ENCODE data around the gene APLP1.
"Not testable (repeated sequence)": the region's sequence is repeated elsewhere in the genome, so short reads cannot be mapped to it uniquely, and the experiment has no call there.

Gene APLP1

DNA sequence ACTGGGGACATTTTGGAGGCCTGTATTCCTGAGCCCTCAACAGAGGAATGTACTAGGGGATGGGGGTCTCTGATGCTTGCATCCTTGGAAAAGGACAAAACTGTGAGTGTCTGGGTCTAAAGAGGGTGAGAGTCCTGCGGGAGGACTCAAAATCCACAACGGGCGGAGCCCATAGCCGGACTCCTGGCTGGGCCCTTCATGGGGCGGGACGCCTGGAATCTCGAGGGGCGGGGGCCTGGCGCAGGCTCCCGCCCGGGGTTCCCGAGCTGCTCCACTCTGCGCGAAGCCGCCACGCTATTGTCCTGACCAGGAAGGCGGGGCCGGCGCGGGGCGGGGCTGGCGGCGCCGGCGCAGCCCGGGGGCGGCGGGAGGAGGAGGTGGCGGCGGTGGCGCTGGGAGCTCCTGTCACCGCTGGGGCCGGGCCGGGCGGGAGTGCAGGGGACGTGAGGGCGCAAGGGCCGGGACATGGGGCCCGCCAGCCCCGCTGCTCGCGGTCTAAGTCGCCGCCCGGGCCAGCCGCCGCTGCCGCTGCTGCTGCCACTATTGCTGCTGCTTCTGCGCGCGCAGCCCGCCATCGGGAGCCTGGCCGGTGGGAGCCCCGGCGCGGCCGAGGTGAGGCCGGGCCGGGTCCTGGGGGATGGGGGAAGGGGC is at the start of gene APLP1:
Gene APLP1, plus strand, starts transcription at position 403 of the 651 bp plus-strand sequence. Its CDS starts 63 bp downstream, at position 466.
- DNase-seq = peak; percentile 24

DNA sequence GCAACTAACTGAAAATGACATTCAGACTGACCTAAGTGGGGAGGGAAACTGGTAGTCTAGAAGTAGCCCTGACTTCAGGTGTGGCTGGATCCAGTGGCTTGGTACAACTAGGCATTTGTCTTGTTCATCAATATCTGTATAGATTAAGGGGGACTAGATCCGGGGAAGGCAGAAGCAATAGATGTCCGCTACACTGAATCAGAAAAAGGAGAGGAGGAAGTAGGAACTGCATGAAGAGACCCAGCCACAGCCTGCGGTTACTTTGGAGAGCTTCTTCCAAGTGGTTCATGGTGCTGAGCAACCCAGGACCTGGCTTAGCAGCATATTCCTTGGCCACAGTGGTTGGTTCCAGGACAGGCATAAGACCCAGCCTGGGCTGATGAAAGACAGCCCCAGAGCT is 45.8 kb upstream of the APLP1 start:
- DNase-seq = no peak

DNA sequence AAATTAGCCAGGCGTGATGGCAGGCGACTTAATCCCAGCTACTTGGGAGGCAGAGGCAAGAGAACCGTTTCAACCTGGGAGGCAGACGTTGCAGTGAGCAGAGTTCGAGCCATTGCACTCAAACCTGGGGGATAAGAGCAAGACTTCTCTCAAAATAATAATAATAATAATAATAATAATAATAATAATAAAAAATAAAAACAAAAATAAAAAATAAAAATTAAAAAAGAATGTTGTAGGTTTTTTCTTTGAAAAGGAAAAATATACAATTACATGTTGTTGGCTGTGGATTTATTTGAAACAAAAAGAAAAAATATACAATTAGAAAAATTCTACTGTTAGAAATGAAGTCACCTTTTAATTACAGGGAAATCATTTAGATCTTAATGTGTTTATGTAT is 44.2 kb upstream of the APLP1 start:
- DNase-seq = no peak

DNA sequence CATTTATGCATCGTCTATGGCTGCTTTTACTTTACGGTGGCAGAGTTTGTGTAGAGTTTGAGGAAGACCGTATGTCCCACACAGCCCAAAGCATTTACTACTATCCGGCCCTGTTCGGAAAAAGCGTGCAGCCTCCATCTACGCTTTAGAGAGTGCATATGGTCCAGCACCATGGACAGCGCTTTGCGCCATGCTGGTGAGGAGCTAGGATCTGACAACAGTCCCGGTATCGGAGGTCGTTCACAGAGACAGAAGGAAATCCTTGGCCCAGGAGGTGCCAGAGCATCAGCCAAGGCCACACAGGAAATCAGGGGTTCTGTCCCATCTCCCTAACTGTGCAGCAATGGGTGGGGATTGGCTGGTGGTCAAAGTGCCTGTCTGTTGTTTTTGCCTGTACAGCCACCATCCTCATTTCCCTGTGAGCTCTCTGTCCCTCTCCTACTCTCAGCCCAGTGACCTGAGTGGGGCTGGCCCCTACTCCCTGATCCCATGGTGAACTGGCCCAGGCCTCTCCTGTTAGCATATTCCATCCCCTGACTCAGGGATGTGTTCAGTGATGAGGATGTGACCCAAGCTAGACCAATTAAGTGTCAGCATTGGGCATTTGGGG is 39.6 kb upstream of the APLP1 start:
- DNase-seq = peak; percentile 28

DNA sequence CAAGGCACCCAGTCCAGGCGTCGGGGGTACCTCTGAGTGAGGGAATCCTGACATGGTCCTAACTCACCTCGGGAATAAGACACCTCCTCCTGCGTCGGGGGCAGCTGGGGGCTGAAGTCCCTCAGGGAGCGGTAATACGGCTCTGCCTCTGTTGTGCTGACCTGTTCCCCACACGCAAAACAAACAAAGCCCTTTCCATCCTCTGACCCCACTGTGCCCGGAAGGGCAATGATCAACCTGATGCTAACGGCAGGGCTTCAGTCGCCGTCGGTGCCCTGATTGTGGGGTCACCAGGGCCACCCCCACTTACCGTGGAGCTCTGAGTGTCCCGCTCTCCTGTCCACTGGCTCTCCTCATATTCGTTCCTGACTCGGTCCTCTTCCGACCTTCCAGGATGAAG is 37.4 kb upstream of the APLP1 start:
- no peak for DNase-seq

DNA sequence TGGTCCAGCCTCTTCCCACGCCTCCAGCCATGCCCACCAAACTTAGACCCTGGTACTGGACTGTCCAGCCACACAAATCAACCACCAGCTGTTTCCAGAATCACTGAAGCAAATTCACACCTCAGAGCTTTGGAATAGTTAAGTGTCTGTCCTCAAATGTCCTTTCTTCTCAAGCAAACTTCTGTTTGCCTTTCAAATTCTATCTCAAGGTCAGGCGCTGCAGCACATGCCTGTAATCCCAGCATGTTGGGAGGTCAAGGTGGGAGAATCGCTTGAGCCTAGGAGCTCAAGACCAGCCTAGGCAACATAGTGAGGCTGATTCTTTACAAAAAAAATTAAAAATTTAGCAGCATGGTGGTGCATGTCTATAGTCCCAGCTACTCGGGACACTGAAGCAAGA is 36.3 kb upstream of the APLP1 start:
- DNase-seq = no peak

DNA sequence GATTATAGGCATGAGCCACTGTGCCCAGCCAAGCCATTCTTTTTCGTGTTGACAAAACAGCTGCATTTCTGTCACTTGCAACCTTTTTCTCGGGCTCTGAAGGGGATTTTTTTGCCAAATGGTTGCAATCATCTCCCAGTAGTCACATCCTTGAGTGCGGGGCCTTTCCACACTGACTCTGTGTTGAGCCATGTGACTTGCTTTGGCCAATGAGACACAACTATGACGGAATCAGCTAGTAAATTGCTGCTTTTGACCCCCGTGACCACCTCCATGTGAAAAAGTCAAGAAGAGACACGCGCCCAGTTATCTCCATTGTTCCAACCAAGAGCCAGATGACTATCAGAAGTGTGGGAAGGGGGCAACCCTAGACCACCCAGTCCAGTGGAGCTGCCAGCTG is 34.4 kb upstream of the APLP1 start:
- no peak for DNase-seq

DNA sequence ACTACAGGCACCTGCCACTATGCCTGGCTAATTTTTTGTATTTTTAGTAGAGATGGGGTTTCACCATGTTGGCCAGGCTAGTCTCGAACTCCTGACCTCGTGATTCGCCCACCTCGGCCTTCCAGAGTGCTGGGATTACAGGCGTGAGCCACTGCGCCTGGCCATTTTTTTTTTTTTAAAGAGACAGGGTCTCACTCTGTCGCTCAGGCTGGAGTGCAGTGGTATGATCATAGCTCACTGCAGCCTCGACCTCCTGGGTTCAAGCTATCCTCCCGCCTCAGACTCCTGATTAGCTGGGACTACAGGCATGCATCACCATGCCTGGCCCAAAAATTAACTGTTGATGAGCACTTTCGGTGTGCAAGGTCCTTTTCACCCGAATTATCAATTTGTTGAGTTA is 32.3 kb upstream of the APLP1 start:
- not testable (repeated sequence) for DNase-seq

DNA sequence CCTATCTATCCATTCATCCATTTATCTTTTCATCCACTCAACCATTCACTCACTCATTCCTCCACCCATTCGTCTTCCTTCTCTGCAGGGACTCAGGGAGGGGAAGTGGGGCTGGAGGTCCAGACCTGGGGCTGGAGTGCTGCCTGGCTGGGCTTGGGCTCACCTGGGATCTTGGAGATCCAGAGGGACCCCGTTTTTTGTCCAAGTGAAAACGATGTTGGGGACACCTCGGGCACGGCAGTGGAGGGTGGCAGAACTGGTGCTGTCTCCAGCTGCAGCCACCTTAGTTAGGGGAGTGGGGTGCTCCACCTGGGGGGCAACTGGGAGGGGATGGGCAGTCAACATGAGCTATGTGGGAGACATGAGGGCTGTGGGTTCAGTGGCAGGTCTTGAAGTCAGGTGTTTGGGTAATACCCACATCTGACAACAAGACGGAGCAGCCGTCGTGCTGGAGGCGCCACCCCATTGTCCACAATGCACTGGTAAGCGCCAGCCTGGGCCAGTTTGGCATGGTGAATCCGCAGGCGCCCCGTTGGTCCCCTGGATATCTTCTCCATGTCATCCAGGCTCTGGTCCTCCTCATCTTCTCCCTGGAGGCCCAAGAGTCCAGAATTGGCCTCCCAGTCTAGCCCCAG is 26.3 kb upstream of the APLP1 start:
- DNase-seq = no peak

DNA sequence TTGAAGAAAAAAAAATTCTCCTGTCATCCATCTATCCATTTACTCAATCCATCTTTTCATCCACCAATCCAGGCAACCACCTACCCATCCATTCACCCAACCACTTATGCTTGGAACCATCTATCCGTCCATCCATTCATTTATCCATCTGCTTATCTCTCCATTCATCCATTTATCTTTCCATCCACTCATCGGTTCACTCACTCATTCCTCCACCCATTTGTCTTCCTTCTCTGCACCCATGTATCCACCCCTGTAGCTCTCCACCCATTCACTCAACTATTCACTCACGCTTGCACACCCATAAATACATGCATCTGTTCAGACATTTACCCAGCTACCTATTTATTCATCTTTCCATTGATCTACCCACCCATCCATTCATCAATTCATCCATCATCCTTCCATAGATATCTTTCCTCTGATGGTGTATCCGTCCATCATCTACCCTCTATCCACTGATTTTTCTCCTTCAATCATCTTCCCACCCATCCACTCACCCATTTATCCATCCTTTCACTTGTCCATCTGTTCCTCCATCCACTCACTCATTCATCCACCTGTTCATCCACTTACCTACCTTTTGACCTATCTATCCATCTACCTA is 25.6 kb upstream of the APLP1 start:
- no peak for DNase-seq

DNA sequence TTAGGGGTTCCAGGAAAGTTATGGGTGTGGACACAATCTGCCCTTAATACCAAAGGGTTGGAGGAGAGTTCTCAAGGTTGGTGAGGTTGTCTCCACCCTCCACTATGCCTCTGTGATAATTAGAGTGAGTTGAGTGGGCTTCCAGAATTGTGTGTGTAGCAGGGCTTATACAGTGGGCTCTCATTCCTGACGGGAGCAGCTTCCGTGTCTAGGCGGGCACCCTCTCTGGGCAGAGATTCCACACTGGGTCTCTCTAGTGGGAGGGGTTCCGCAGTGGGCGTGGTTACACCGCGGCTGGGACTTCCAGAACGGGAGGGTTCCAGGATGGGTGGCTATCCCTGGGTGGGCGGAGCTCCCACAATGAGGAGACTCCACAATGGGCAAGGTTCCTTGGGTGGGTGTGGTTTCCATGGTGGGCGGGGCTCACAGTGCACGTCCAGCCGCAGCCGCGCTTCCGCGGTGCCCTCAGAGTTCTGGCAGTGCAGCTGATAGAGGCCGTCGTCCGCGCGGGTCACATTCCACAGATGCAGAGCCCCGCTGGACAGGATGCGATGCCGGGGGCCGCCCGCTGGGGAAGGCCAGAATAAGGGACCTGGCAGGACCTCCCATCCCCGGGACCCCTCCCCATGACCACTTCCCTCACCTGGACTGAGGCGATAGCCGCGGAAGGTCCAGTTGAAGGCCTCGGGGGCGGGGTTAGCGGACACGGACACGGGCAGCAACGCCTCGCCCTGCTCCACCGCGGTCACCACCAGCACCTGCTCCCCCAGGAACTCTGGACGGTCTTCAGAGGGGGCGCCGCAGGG is 24.5 kb upstream of the APLP1 start:
- no peak for DNase-seq

DNA sequence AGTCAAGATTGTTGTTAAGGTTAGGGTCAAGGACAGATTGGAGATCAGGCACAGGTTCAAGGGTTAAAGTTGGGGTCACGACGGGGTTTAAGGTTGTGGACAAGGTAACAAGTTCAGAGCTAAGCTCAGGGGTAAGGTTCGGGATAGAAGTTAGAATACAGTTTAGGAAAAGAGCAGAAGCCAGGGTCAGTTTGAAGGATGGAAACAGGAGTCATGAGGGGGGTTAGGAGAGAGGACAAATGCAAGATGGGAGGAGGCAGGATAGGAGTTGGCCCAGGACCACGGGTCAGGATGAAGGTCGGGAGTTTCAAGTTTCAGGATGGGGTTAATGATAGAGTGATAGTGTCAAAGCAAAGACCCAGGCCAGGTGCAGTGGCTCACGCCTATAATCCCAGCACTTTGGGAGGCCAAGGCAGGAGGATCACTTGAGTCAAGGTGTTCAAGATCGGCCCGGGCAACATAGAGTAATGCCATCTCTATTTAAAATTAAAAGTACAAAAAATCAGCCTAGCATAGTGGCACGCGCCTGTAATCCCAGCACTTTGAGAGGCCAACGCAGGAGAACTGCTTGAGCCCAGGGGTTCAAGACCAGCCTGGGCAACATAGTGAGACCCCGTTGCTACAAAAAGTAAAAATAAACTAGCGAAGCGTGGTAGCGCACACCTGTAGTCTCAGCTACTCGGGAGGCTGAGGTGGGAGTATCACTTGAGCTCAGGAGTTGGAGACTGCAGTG is 23.7 kb upstream of the APLP1 start:
- DNase-seq = no peak

DNA sequence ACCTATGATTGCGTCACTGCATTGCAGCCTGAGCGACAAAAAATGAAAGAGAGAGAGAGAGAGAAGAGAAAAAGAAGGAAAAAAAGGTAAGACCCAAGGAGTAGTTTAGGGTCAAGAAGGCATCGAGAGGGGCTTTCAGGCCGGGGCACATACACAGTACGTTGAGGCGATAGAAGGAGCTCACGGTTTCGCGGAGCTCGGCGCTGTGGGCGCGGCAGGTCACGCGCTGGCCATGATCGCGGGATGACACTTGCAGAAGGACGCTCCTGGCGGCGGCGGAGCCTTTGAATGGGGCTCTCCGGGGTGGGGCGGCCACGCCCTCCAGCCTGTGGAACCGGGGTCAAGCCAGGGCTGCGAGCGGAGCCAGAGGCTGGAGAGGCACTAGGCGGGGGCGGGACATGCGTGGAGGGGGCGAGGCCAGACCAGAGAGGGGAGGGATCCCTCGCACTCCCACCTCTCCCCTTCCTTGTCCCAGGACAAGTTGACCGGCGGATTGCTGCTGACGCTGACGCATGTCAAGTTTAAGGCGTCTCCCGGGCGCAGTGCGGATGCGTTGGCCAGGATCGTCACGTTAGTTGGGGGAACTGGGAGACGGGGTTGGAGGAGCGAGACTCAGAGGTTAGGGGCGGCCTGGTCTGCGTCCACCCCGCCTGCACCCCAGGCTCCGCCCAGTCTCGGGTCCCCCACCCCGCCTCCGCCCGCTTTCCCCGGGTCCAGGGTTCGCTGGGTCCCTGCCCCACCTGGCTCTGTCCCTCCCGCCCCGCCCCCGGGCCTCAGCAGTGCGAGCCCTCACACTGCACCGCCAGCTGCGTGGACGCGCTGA is 22.9 kb upstream of the APLP1 start:
- no peak for DNase-seq

DNA sequence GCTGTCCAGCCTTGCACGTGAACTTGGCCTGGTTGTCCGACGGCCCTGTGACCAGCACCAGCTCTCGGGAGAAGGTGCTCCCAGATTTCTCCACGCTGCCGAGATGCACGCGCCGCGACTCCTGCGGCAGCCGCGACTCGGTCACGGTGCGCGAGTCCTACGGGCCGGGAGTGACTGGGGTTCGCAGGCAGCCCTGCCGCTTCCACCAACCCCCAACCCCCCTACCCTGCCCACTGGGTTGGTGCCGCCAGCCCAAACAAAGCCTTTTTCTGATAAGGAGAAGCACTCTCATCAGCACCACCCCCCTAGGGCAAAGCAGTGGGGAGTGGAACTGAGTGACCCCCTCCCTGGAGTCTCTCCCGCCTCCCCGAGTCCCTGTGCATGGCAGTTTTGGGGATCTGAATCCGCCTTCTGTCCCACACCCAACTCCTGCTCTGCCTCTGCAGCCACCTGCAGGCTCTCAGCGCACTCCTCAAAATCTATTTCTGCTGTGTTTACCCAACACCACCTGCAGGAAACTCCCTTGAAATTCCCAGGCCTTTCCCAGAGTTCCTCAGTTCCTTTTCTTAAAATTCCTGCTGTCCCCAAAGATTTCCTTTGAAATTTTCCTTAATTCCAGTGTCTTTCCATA is 22.2 kb upstream of the APLP1 start:
- DNase-seq = no peak

DNA sequence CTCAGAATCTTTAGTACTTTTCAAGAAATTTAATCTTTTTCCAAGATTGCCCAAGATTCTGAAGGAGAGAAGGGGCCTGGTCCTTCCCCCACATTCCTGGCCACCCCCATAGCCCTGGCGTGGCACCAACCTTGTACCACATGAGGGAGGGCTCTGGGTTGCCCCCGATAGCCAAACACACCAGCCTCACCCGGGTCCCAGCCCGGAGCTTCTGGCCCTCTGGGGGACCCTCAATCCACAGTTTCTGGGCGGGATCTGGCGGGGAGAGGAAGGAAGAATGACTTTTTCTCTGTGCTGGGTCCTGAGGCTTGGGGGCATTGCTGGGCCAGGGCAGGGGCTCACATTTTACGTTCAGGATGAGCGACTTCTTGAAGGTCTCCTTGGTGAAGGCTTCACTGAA is 20.5 kb upstream of the APLP1 start:
- DNase-seq = no peak

DNA sequence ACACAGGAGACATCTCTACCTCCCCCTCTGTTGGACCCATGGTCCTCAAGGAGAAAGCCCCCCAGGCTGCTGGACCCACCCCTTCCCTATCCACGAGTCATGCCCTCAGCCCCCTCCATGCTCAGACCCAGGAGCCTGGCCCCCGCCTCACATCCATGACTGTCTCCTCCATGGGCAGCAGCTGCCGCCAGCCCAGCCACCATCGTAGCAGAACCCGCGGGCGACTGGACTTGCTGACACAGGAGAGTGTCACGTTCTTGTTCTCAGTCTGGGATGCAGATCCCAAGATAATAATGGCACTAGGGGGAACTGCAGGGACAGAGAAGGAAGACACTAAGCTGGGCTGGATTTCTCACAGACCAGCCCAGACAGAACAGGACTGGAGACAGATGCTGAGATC is 19.9 kb upstream of the APLP1 start:
- DNase-seq = no peak

DNA sequence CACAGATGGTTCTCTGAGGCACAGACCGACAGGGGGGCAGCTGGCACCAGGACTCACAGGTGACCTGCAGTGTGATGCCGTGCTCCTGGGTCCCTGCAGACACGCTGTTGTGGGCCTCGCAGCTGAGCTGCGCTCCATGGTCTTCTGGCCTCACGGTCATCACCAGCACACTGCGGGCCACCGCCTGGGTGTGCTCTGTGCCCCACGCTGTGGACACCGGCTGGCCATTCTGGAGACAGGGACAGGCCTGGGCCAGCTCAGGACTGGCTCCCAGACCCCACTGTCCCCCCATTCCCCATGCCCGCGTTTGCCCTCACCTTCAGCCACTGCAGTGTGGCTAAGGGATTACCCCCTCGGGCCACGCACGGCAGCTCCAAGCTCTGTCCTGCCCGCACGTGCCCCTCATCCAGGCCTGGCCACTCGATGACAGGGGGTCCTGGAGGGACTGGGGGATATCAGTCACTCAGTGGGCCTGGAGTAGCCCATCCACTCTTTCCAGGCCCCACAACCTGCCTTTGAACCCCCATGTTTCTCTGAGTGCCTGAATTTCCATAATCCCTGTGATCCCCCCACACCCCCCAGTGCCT is 19.4 kb upstream of the APLP1 start:
- no peak for DNase-seq

DNA sequence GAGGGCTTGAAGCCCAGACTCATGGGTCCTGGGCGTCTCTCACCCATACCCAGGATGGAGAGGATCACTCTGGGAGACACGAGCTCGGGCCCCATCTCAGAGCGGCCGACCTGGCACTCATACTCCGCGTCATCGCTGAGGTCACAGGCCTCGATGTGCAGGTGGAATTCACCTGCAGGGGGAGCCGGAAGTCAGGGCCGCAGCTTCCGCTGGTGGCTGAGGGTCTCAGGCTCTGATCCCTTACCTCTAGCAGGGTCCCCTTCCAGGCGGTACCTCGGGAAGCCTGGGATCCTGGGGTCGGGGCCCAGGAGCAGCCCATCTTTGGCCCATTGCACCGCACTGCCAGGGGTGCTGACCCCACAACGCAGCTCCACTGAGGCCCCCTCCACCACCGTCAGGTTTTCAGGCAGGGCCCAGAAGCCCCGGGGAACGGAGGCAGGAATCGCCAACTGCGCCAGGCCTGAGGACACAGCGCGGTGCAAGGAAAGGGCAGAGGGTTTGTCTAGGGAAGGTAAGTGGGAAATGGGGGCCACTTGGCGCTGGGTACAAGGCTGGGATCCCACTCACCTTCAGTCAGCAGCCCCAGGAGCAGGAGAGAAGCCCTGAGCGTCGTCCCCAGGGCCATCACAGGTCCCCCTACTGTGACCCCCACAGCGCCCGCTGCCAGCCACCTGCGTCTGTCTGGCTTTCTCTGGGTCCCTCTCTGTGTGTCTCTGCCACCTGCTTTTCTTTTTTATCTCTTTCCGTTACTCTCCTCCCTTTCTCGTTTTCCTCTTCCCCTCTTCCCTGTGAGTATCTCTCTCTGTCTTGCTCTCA is 17.0 kb upstream of the APLP1 start:
- DNase-seq = no peak

DNA sequence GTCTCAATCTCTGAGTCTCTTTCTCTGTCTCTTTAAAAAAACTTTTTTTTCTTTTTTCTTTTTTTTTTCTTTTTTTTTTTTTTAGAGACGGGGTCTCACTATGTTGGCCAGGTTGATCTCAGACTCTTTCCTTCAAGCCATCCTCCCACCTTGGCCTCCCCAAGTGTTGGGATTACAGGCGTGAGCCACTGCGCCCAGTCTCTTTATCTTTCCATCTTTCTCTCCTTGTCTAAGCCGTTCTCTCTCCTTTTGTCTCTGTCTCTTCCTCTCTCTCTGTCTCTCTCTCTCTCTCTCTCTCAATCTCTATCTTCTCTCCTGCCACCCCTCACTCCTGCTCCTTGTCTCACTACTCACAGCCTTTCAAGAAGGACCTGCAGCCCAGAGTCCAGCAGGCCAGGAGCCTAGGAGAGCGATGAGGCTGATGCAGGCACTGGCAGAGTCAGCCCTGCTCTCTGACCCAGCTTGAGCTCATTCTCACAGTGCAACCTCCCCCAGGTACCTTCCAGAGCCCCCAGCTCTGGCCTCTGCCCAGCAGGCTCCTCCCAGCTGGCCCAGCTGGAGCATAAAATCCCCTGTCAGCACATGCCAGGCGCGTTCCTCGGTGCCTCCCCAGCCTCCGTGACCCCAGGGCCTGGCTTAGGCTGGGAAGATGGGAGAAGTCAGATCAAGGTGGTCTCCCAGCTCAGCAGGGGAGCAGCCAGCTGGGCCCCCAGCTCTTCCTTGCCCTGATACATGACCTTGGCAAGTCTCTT is 16.2 kb upstream of the APLP1 start, which contains the start of gene NPHS1:
Gene NPHS1, minus strand, starts transcription at position 476 of the 752 bp plus-strand sequence. CDS start 667 bp downstream, outside the sequence.
- DNase-seq = no peak
